ENCODE data around the gene RAPGEF4. TPM values are rescaled to one million over a fixed set of nuclear protein-coding genes. Genes with fewer than 3 reads are reported as not detected.

Gene RAPGEF4
- total RNA-seq, 1 experiment from 2014 or later = 2.2 TPM

- CTCF ChIA-PET = no interaction called here
- DNase-seq (ENCODE audit: low spot score) (no peak), ATAC-seq (no peak)
- no peaks in the 10 kb centered on the region for H3K27me3 Mint-ChIP-seq (ENCODE audit: low read depth)
- H3K27ac Mint-ChIP-seq = no peak overlapping the region
- no peaks in the 10 kb centered on the region for H3K9me3 Mint-ChIP-seq
- H3K4me1 Mint-ChIP-seq = no peaks in the 10 kb centered on the region
- H3K36me3 Mint-ChIP-seq = no peaks in the 10 kb centered on the region
- H3K4me3 Mint-ChIP-seq = no peak overlapping the region
- POLR2A ChIA-PET = no interaction called here
- TF ChIP-seq TP53 (CRISPR knock-in tag; IDR thresholded peaks at IDR 0.05) = no peak
- TF ChIP-seq ZNF219 (CRISPR knock-in tag; IDR thresholded peaks at IDR 0.05; ENCODE audit: borderline replicate concordance) = no peak
- TF ChIP-seq RELA (CRISPR knock-in tag; IDR thresholded peaks at IDR 0.05; ENCODE audit: borderline replicate concordance) = no peak
- TF ChIP-seq TEAD1 (CRISPR knock-in tag; IDR thresholded peaks at IDR 0.05) = no peak
- no peak for TF ChIP-seq ZNF121 (CRISPR knock-in tag; IDR thresholded peaks at IDR 0.05)
- TF ChIP-seq ATF2 (CRISPR knock-in tag; IDR thresholded peaks at IDR 0.05; ENCODE audit: borderline replicate concordance, low read depth) = no peak
- no peak for TF ChIP-seq NFATC4 (CRISPR knock-in tag; IDR thresholded peaks at IDR 0.05)
- no peak for TF ChIP-seq ETV6 (CRISPR knock-in tag; IDR thresholded peaks at IDR 0.05)
- no peak for TF ChIP-seq ZNF232 (CRISPR knock-in tag; IDR thresholded peaks at IDR 0.05)
- TF ChIP-seq RORB (CRISPR knock-in tag; IDR thresholded peaks at IDR 0.05) = no peak
- no peak for TF ChIP-seq SMAD4 (CRISPR knock-in tag; IDR thresholded peaks at IDR 0.05)
- no peak for TF ChIP-seq NFYB (CRISPR knock-in tag; conservative IDR thresholded peaks at IDR 0.05; ENCODE audit: low read depth)
- TF ChIP-seq ERG (CRISPR knock-in tag; IDR thresholded peaks at IDR 0.05) = no peak
- TF ChIP-seq FOXJ3 (CRISPR knock-in tag; IDR thresholded peaks at IDR 0.05; ENCODE audit: borderline replicate concordance) = no peak
- no peak for TF ChIP-seq KAT7 (CRISPR knock-in tag; IDR thresholded peaks at IDR 0.05; ENCODE audit: borderline replicate concordance)
These were observed 153.3 kb downstream of the RAPGEF4 start for GRCh38 chr2:172888714-172889669.

GRCh38 chr2:172889768-172890430 is 154.3 kb downstream of the RAPGEF4 start:
- ATAC-seq (no peak), DNase-seq (ENCODE audit: low spot score) (no peak)
- Mint-ChIP-seq H3K27ac (no peak overlapping the region), H3K9me3 (no peaks in the 10 kb centered on the region), H3K27me3 (ENCODE audit: low read depth) (no peaks in the 10 kb centered on the region), H3K36me3 (no peaks in the 10 kb centered on the region), H3K4me3 (no peak overlapping the region), H3K4me1 (no peaks in the 10 kb centered on the region)
- ChIA-PET POLR2A (no interaction called here), CTCF (no interaction called here)
- no peak for TF ChIP-seq CREM (CRISPR knock-in tag; IDR thresholded peaks at IDR 0.05)
- no peak for TF ChIP-seq ELF4 (CRISPR knock-in tag; IDR thresholded peaks at IDR 0.05; ENCODE audit: low read depth)
- no peak for TF ChIP-seq MYBL2 (CRISPR knock-in tag; IDR thresholded peaks at IDR 0.05)
- no peak for TF ChIP-seq AFF4 (CRISPR knock-in tag; IDR thresholded peaks at IDR 0.05; ENCODE audit: borderline replicate concordance)
- TF ChIP-seq E2F1 (CRISPR knock-in tag; IDR thresholded peaks at IDR 0.05) = no peak
- TF ChIP-seq NR2C2 (CRISPR knock-in tag; IDR thresholded peaks at IDR 0.05) = no peak
- TF ChIP-seq SOX15 (CRISPR knock-in tag; IDR thresholded peaks at IDR 0.05) = no peak
- no peak for TF ChIP-seq GTF2I (CRISPR knock-in tag; conservative IDR thresholded peaks at IDR 0.05)
- TF ChIP-seq OVOL2 (CRISPR knock-in tag; IDR thresholded peaks at IDR 0.05; ENCODE audit: borderline replicate concordance) = no peak
- no peak for TF ChIP-seq ATF3 (CRISPR knock-in tag; conservative IDR thresholded peaks at IDR 0.05)
- no peak for TF ChIP-seq FOXJ3 (CRISPR knock-in tag; IDR thresholded peaks at IDR 0.05; ENCODE audit: borderline replicate concordance)
- no peak for TF ChIP-seq FOXK1 (CRISPR knock-in tag; IDR thresholded peaks at IDR 0.05)
- TF ChIP-seq NR1H2 (CRISPR knock-in tag; IDR thresholded peaks at IDR 0.05) = no peak
